ENCODE measurements around the gene SLC35A5.
A peak's percentile ranks its signal among the peaks of the same experiment; 100 is the strongest.

SLC35A5 gene

GRCh38 chr3:112583105-112583504 is 21.3 kb downstream of the SLC35A5 start:
- Histone ChIP-seq H3K27ac (ENCODE audit: low read depth, low read length) (no peak overlapping the region), H3K14ac (ENCODE audit: low read length) (no peak overlapping the region), H2AFZ (ENCODE audit: insufficient read depth, low read length, poor library complexity) (no peak overlapping the region), H4K12ac (ENCODE audit: low read depth, low read length) (no peak overlapping the region), H3K9ac (ENCODE audit: low read length) (no peak overlapping the region), H3K4me2 (ENCODE audit: low read length) (no peak overlapping the region), H3K9me3 (ENCODE audit: insufficient read depth, low read depth, low read length) (no peaks in the 10 kb centered on the region), H3K4me1 (ENCODE audit: control insufficient read depth in 1 of 2, insufficient read depth in 2 of 2, low read length in 2 of 2) (no peaks in the 10 kb centered on the region), H4K91ac (ENCODE audit: low read depth, low read length) (no peak overlapping the region), H2BK12ac (ENCODE audit: low read length) (no peak overlapping the region), H2AK5ac (ENCODE audit: low read length) (no peak overlapping the region), H3K18ac (ENCODE audit: low read length) (no peak overlapping the region), H3K27me3 (ENCODE audit: insufficient read depth, low read length) (no peaks in the 10 kb centered on the region), H3K79me2 (ENCODE audit: control insufficient read depth, insufficient read depth, low read length, poor library complexity) (no peaks in the 10 kb centered on the region), H2BK5ac (ENCODE audit: low read depth, low read length, poor library complexity) (no peak overlapping the region), H2BK120ac (ENCODE audit: insufficient read depth, low read length, poor library complexity) (no peak overlapping the region), H3K79me1 (ENCODE audit: low read length) (no peaks in the 10 kb centered on the region), H3K4me3 (ENCODE audit: low read depth, low read length) (no peak overlapping the region), H3K23ac (ENCODE audit: low read length) (no peak overlapping the region), H4K8ac (ENCODE audit: low read depth, low read length) (no peak overlapping the region), H3K36me3 (ENCODE audit: control insufficient read depth in 1 of 2, insufficient read depth in 2 of 2, low read length in 2 of 2) (peaks cover 0 to 6% of the 10 kb centered on the region in 2 experiments), H3K4ac (ENCODE audit: low read depth, low read length) (no peak overlapping the region)
- WGBS (ENCODE audit: extremely low coverage, insufficient coverage, insufficient read length): no CpG with 5 or more reads among the region's 3 CpGs
- DNase-seq: no peak

- no peak overlapping the region for H2AK5ac ChIP-seq (ENCODE audit: low read length)
- no peak overlapping the region for H4K12ac ChIP-seq (ENCODE audit: low read depth, low read length)
- H2BK5ac ChIP-seq (ENCODE audit: low read depth, low read length, poor library complexity): no peak overlapping the region
- H3K79me1 ChIP-seq (ENCODE audit: low read length): no peaks in the 10 kb centered on the region
- no peak overlapping the region for H4K8ac ChIP-seq (ENCODE audit: low read depth, low read length)
- no peaks in the 10 kb centered on the region for H3K27me3 ChIP-seq (ENCODE audit: insufficient read depth, low read length)
- no peak overlapping the region for H3K4ac ChIP-seq (ENCODE audit: low read depth, low read length)
- DNase-seq: no peak
- H2AFZ ChIP-seq (ENCODE audit: insufficient read depth, low read length, poor library complexity): no peak overlapping the region
- no peak overlapping the region for H3K18ac ChIP-seq (ENCODE audit: low read length)
- H2BK12ac ChIP-seq (ENCODE audit: low read length): no peak overlapping the region
- H3K9me3 ChIP-seq (ENCODE audit: insufficient read depth, low read depth, low read length): no peaks in the 10 kb centered on the region
- peaks cover 3% of the 10 kb centered on the region in 2 experiments for H3K36me3 ChIP-seq (ENCODE audit: control insufficient read depth in 1 of 2, insufficient read depth in 2 of 2, low read length in 2 of 2)
- no peak overlapping the region for H2BK120ac ChIP-seq (ENCODE audit: insufficient read depth, low read length, poor library complexity)
- H3K4me1 ChIP-seq (ENCODE audit: control insufficient read depth in 1 of 2, insufficient read depth in 2 of 2, low read length in 2 of 2): no peaks in the 10 kb centered on the region
- H3K9ac ChIP-seq (ENCODE audit: low read length): no peak overlapping the region
- H3K14ac ChIP-seq (ENCODE audit: low read length): no peak overlapping the region
- no peak overlapping the region for H4K91ac ChIP-seq (ENCODE audit: low read depth, low read length)
- no peak overlapping the region for H3K27ac ChIP-seq (ENCODE audit: low read depth, low read length)
- H3K79me2 ChIP-seq (ENCODE audit: control insufficient read depth, insufficient read depth, low read length, poor library complexity): no peaks in the 10 kb centered on the region
- no peak overlapping the region for H3K4me2 ChIP-seq (ENCODE audit: low read length)
- H3K23ac ChIP-seq (ENCODE audit: low read length): peak overlapping the region; percentile 14
- no peak overlapping the region for H3K4me3 ChIP-seq (ENCODE audit: low read depth, low read length)
Measured at GRCh38 chr3:112585782-112586181, 23.9 kb downstream of the SLC35A5 start.

- Histone ChIP-seq H3K4ac (ENCODE audit: low read depth, low read length) (no peak overlapping the region), H3K23ac (ENCODE audit: low read length) (no peak overlapping the region), H3K79me2 (ENCODE audit: control insufficient read depth, insufficient read depth, low read length, poor library complexity) (no peaks in the 10 kb centered on the region), H3K27me3 (ENCODE audit: insufficient read depth, low read length) (no peaks in the 10 kb centered on the region), H3K36me3 (ENCODE audit: control insufficient read depth in 1 of 2, insufficient read depth in 2 of 2, low read length in 2 of 2) (peaks cover 3% of the 10 kb centered on the region in 2 experiments), H4K12ac (ENCODE audit: low read depth, low read length) (no peak overlapping the region), H3K9ac (ENCODE audit: low read length) (no peak overlapping the region), H4K8ac (ENCODE audit: low read depth, low read length) (no peak overlapping the region), H3K4me2 (ENCODE audit: low read length) (no peak overlapping the region), H3K4me1 (ENCODE audit: control insufficient read depth in 1 of 2, insufficient read depth in 2 of 2, low read length in 2 of 2) (no peaks in the 10 kb centered on the region), H3K9me3 (ENCODE audit: insufficient read depth, low read depth, low read length) (no peaks in the 10 kb centered on the region), H2BK5ac (ENCODE audit: low read depth, low read length, poor library complexity) (no peak overlapping the region), H2AK5ac (ENCODE audit: low read length) (no peak overlapping the region), H3K14ac (ENCODE audit: low read length) (no peak overlapping the region), H2BK12ac (ENCODE audit: low read length) (no peak overlapping the region), H2AFZ (ENCODE audit: insufficient read depth, low read length, poor library complexity) (no peak overlapping the region), H3K18ac (ENCODE audit: low read length) (no peak overlapping the region), H4K91ac (ENCODE audit: low read depth, low read length) (no peak overlapping the region), H3K4me3 (ENCODE audit: low read depth, low read length) (no peak overlapping the region), H3K27ac (ENCODE audit: low read depth, low read length) (no peak overlapping the region), H3K79me1 (ENCODE audit: low read length) (no peaks in the 10 kb centered on the region), H2BK120ac (ENCODE audit: insufficient read depth, low read length, poor library complexity) (no peak overlapping the region)
- WGBS (ENCODE audit: extremely low coverage, insufficient coverage, insufficient read length): no CpG with 5 or more reads among the region's 1 CpG
- no peak for DNase-seq
Measured at GRCh38 chr3:112587336-112587735, 25.5 kb downstream of the SLC35A5 start.

DNA sequence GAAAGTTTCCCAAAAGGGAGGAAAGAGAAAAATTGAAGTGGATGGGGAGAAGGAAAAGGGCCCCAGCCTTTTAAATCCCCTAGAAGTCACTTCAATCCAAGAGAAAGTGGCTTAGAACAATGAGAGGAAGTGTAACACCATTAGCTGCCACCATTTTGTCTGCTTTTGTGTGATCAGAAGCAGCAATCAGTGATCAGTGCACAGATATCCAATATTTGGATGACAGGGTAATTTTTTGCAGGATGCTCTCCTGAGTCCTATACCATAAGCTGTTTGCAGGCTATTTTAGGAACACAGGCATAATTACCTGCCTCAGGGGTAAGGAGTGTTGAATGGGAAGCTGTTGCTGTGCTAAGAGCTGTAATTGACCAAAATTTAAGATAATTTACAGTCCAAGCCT is 31.4 kb downstream of the SLC35A5 start:
- H3K14ac ChIP-seq (ENCODE audit: low read length): no peak overlapping the region
- H3K18ac ChIP-seq (ENCODE audit: low read length): no peak overlapping the region
- no peak overlapping the region for H3K4me3 ChIP-seq (ENCODE audit: low read depth, low read length)
- no peak overlapping the region for H4K91ac ChIP-seq (ENCODE audit: low read depth, low read length)
- H2BK5ac ChIP-seq (ENCODE audit: low read depth, low read length, poor library complexity): no peak overlapping the region
- H2AK5ac ChIP-seq (ENCODE audit: low read length): no peak overlapping the region
- no peak overlapping the region for H2AFZ ChIP-seq (ENCODE audit: insufficient read depth, low read length, poor library complexity)
- no peaks in the 10 kb centered on the region for H3K79me2 ChIP-seq (ENCODE audit: control insufficient read depth, insufficient read depth, low read length, poor library complexity)
- H3K27ac ChIP-seq (ENCODE audit: low read depth, low read length): no peak overlapping the region
- H3K36me3 ChIP-seq (ENCODE audit: control insufficient read depth in 1 of 2, insufficient read depth in 2 of 2, low read length in 2 of 2): peaks cover 0 to 3% of the 10 kb centered on the region in 2 experiments
- no peak overlapping the region for H2BK120ac ChIP-seq (ENCODE audit: insufficient read depth, low read length, poor library complexity)
- no peak overlapping the region for H3K4ac ChIP-seq (ENCODE audit: low read depth, low read length)
- no peak overlapping the region for H3K4me2 ChIP-seq (ENCODE audit: low read length)
- H3K9me3 ChIP-seq (ENCODE audit: insufficient read depth, low read depth, low read length): no peaks in the 10 kb centered on the region
- no peaks in the 10 kb centered on the region for H3K79me1 ChIP-seq (ENCODE audit: low read length)
- no peak overlapping the region for H2BK12ac ChIP-seq (ENCODE audit: low read length)
- no peak for DNase-seq
- H3K9ac ChIP-seq (ENCODE audit: low read length): no peak overlapping the region
- peaks cover 0 to 3% of the 10 kb centered on the region in 2 experiments for H3K4me1 ChIP-seq (ENCODE audit: control insufficient read depth in 1 of 2, insufficient read depth in 2 of 2, low read length in 2 of 2)
- H4K12ac ChIP-seq (ENCODE audit: low read depth, low read length): no peak overlapping the region
- no peak overlapping the region for H4K8ac ChIP-seq (ENCODE audit: low read depth, low read length)
- no peak overlapping the region for H3K23ac ChIP-seq (ENCODE audit: low read length)
- no peaks in the 10 kb centered on the region for H3K27me3 ChIP-seq (ENCODE audit: insufficient read depth, low read length)

Data from trophoblast cell (in vitro differentiated cells and primary cell).